HT1080 (cell line): ENCODE results near the gene BOLA3. TPM values are rescaled to one million over a fixed set of nuclear protein-coding genes. Genes with fewer than 3 reads are reported as not detected.
"Not testable (repeated sequence)": the region's sequence is repeated elsewhere in the genome, so short reads cannot be mapped to it uniquely, and the experiment has no call there.

ENCODE experiments used
- DNase-seq: peaks from one replicate; pipeline ENCODE4 v3.0.0-alpha.2; 2015; ENCODE audit warnings: low read depth
- total RNA-seq: library from RNA; depleted of rRNA; stranded (reverse); fragments of >200 nt; shearing (Covaris generic); gene quantifications from 2 replicates; pipeline ENCODE4 v1.2.3, GENCODE V29; 2014

BOLA3 gene
- total RNA-seq, 1 experiment from 2014 or later = 125 TPM

- no peak for DNase-seq
These were observed 42.9 kb downstream of the BOLA3 start for GRCh38 chr2:74104839-74105238.

DNA sequence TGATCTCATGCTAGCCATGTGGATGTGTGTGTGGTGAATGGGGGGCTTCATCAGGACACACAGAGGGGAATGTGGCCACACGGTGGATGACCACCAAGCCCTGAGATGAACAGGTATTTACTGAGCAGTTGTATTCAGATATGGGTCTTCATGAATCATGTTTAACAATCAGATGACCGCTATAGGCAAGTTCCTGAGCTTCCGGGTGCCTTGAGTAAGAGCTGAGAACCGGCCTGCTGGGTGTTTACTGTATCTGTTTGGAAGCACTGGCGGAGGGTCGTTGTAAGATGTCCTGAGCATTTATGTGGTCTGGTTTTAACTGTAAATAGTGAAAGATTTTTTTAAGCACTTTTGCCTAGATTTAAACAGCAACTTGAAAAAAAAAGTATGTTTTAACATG is 43.9 kb downstream of the BOLA3 start:
- no peak for DNase-seq

DNA sequence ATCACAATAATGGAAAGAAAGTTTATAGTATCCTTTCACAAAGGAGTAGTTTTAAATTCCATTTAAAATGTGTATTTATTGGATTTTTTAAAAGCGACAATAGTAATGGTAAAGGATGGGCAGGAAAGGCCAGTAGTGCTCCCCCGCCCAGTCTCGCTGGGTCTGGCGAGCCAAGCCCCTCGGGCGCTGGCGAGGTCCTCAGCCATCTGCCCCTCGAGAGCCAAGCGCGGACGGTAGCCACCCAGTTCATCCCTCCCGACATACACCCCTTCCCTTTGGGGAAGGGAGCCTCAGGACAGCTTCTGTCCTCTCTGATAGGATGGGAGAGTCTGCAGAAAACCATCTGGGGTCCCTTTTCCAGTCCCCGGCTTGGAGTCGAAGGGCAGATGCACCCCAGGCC is 45.2 kb downstream of the BOLA3 start:
- no peak for DNase-seq

DNA sequence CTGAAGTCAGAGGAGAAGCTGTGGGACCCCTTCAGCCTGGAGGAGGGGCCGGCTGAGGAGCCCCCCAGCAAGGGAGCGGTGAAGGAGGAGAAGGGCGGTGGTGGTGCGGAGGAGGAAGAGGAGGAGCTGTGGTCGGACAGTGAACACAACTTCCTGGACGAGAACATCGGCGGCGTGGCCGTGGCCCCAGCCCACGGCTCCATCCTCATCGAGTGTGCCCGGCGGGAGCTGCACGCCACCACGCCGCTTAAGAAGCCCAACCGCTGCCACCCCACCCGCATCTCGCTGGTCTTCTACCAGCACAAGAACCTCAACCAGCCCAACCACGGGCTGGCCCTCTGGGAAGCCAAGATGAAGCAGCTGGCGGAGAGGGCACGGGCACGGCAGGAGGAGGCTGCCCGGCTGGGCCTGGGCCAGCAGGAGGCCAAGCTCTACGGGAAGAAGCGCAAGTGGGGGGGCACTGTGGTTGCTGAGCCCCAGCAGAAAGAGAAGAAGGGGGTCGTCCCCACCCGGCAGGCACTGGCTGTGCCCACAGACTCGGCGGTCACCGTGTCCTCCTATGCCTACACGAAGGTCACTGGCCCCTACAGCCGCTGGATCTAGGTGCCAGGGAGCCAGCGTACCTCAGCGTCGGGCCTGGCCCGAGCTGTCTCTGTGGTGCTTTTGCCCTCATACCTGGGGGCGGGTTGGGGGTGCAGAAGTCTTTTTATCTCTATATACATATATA is 46.0 kb downstream of the BOLA3 start:
- DNase-seq = no peak

DNA sequence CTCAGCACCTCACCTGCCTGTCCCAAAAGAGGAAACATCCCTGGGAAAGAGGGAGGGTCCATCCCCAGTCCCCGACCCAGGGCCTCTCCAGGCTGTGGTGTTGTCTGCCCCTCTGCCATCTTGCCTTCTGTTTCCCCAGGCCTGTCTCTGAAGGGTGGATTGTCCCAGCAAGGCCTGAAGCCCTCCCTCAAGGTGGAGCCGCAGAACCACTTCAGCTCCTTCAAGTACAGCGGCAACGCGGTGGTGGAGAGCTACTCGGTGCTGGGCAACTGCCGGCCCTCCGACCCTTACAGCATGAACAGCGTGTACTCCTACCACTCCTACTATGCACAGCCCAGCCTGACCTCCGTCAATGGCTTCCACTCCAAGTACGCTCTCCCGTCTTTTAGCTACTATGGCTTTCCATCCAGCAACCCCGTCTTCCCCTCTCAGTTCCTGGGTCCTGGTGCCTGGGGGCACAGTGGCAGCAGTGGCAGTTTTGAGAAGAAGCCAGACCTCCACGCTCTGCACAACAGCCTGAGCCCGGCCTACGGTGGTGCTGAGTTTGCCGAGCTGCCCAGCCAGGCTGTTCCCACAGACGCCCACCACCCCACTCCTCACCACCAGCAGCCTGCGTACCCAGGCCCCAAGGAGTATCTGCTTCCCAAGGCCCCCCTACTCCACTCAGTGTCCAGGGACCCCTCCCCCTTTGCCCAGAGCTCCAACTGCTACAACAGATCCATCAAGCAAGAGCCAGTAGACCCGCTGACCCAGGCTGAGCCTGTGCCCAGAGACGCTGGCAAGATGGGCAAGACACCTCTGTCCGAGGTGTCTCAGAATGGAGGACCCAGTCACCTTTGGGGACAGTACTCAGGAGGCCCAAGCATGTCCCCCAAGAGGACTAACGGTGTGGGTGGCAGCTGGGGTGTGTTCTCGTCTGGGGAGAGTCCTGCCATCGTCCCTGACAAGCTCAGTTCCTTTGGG is 47.2 kb downstream of the BOLA3 start:
- no peak for DNase-seq

DNA sequence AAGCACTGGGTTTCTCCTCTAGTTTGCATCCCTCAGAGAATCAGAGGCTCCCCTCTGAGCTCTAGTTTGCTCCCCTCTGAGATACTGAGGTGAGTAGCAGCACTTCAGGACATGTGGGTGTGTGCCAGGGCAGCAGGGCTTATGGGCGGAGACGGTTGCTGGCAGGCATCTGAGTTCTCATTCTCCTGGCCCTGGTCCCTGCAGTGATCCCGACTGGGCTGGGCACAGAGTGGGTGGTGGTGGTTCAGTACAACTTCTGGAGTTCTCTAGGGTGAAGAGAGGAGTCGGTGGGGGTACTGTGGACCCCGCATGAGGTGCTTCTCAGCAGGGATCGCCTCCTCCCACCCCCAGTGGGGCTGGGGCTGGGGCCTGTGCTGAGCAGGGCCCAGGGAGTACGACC is 47.9 kb downstream of the BOLA3 start:
- no peak for DNase-seq

DNA sequence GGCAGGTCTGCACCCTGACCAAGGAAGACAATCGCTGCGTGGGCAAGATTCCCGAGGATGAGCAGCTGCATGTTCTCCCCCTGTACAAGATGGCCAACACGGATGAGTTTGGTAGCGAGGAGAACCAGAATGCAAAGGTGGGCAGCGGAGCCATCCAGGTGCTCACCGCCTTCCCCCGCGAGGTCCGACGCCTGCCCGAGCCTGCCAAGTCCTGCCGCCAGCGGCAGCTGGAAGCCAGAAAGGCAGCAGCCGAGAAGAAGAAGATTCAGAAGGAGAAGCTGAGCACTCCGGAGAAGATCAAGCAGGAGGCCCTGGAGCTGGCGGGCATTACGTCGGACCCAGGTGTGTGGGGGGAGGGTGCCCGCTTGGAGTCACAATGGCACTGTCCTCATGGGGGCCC is 48.4 kb downstream of the BOLA3 start:
- no peak for DNase-seq

- no peak for DNase-seq
These were observed 50.1 kb downstream of the BOLA3 start for GRCh38 chr2:74097574-74097973.

DNA sequence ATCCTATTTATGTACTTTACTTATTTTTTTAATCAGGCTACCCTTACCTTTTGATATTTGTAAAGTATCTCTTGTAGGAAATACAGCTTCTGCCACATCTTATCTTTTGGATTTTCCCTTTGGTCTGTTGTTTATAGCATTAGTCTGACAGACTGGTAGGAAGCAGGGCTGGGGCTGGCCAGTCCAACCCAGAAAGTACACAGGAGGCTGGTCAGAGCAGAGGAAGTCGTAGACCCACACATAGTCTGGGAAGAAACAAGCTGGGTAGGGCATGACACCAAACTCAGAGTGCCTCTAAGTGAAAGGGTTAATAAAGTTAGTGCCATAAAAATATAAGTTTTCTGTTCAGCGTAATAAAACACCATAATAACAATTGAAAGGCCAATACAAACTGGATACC is 51.7 kb downstream of the BOLA3 start:
- no peak for DNase-seq

DNA sequence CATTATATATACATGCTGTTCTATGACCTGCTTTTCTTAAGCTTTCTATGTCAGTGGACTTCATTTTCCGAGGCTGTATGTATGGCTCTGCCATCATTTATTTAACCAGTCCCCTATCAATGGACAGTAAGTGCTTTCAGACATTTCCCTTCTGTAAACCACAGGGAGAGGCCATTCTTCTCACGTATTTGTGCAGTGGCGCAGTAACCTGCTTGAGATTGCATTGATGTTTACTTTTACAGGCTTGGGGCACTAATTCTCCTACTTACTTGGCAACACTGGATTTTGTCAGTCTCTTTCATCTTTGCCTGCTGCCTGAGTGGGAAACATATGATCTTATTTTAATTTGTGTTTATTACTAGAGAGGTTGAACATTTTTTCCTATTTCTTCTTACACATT is 52.1 kb downstream of the BOLA3 start:
- DNase-seq = no peak

GRCh38 chr2:74094291-74094690 is 53.4 kb downstream of the BOLA3 start:
- no peak for DNase-seq

- DNase-seq = no peak
These were observed 53.9 kb downstream of the BOLA3 start for GRCh38 chr2:74093840-74094239.

GRCh38 chr2:74093426-74093825 is 54.3 kb downstream of the BOLA3 start:
- no peak for DNase-seq

- no peak for DNase-seq
These were observed 55.4 kb downstream of the BOLA3 start for GRCh38 chr2:74092275-74092674.

- DNase-seq = no peak
These were observed 56.3 kb downstream of the BOLA3 start for GRCh38 chr2:74091391-74091790.

DNA sequence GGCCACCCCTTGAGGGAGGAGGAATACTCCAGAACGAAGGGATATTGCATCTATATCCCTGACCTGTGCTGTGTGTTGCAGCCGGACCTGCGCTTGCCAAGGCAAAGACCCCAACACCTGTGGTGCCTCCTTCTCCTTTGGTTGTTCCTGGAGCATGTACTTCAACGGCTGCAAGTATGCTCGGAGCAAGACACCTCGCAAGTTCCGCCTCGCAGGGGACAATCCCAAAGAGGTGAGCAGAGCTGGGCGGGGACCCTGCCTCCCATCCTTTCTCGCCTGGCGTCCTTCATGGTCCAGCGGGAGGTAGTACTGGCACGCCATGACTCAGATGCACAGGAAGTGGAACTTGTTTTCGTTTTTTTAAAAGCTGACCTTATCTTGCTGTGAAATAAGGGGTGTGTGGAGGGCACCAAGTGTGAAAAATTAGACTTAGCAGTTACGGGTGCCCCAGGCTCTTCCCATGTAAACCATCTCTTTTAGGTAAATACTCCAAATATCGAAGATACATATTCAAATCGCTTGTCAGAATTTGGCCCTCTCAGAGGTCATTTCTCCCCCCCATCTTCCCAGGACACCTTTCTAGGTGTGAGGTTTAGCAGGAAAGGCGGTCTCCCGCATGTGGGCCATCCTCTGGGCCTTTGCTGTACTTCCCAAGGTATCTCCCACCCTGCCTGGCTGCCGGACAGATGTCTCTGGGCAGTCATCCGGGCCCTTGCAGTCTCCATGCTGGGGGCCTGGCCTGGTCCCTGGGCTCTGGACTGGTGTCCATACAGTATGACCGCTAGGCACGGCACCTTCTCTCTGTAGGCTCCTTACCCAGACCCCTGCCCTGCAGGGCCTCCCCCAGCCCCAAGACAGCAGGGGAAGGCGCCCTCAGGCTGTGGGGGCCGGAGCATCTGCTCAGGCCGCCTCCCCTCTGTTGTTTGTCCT is 57.6 kb downstream of the BOLA3 start:
- peak; percentile 18 for DNase-seq

GRCh38 chr2:74088676-74089075 is 59.0 kb downstream of the BOLA3 start:
- not testable (repeated sequence) for DNase-seq

GRCh38 chr2:74087696-74088095 is 60.0 kb downstream of the BOLA3 start:
- no peak for DNase-seq

- no peak for DNase-seq
These were observed 61.7 kb downstream of the BOLA3 start for GRCh38 chr2:74086021-74086420.
